IPS DF 6.9 (cell line): ENCODE data around the gene ADAMTS12.

Experiments used
- DNase-seq: peaks from one replicate; pipeline ENCODE4 v3.0.0-alpha.2; 2013; ENCODE audit warnings: low read depth, low spot score
- H3K27ac ChIP-seq: one replicate; pipeline ENCODE4 v1.5.1; 2013; ENCODE audit warnings: low read length, control low read depth
- H3K27me3 ChIP-seq: 2 replicates; pipeline ENCODE4 v1.6.1; 2013; ENCODE audit warnings: mild to moderate bottlenecking, low read length; ENCODE audit not compliant: control insufficient read depth, insufficient read depth
- H3K36me3 ChIP-seq: 2 replicates; pipeline ENCODE4 v1.6.1; 2013; ENCODE audit warnings: low read length; ENCODE audit not compliant: control insufficient read depth, insufficient read depth
- H3K4me1 ChIP-seq: 2 replicates; pipeline ENCODE4 v1.6.1; 2013; ENCODE audit warnings: low read length; ENCODE audit not compliant: control insufficient read depth, insufficient read depth
- H3K4me3 ChIP-seq: 2 replicates; pipeline ENCODE4 v1.5.1; 2013; ENCODE audit warnings: mild to moderate bottlenecking, low read length
- H3K9me3 ChIP-seq: 2 replicates; pipeline ENCODE4 v1.6.1; 2013; ENCODE audit warnings: low read length, inconsistent platforms; ENCODE audit not compliant: control insufficient read depth, insufficient read depth
- WGBS: extraction: QIAGEN DNeasy Blood & Tissue Kit; methylation state at CpG from one replicate; pipeline ENCODE4 v1.1.7; 2013; ENCODE audit warnings: mixed read lengths, missing lambda C conversion rate; ENCODE audit not compliant: insufficient read length, insufficient coverage; 5-methylcytosine and 5-hydroxymethylcytosine counted together

ADAMTS12 gene

GRCh38 chr5:33903118-33903517 is 11.3 kb upstream of the ADAMTS12 start:
- no peak overlapping the region for H3K4me3 ChIP-seq
- H3K27me3 ChIP-seq: no peaks in the 10 kb centered on the region
- H3K36me3 ChIP-seq: no peaks in the 10 kb centered on the region
- H3K9me3 ChIP-seq: no peaks in the 10 kb centered on the region
- no CpG with 5 or more reads among the region's 2 CpGs for WGBS
- H3K4me1 ChIP-seq: no peaks in the 10 kb centered on the region
- no peak overlapping the region for H3K27ac ChIP-seq
- no peak for DNase-seq

GRCh38 chr5:33901156-33901555 is 9.4 kb upstream of the ADAMTS12 start:
- Histone ChIP-seq H3K27ac (no peak overlapping the region), H3K4me3 (no peak overlapping the region), H3K9me3 (no peaks in the 10 kb centered on the region), H3K36me3 (no peaks in the 10 kb centered on the region), H3K27me3 (no peaks in the 10 kb centered on the region), H3K4me1 (no peaks in the 10 kb centered on the region)
- no CpG with 5 or more reads among the region's 1 CpG for WGBS
- no peak for DNase-seq

GRCh38 chr5:33894566-33894965 is 2.8 kb upstream of the ADAMTS12 start:
- no peak for DNase-seq
- H3K9me3 ChIP-seq: no peaks in the 10 kb centered on the region
- WGBS: no CpG with 5 or more reads among the region's 1 CpG
- peaks cover 4% of the 10 kb centered on the region for H3K4me1 ChIP-seq
- no peak overlapping the region for H3K4me3 ChIP-seq
- no peak overlapping the region for H3K27ac ChIP-seq
- H3K36me3 ChIP-seq: no peaks in the 10 kb centered on the region
- 0 out of 2 replicates have a peak, but pooled peaks cover 1% of the 10 kb centered on the region for H3K27me3 ChIP-seq

- DNase-seq: no peak
- Histone ChIP-seq H3K27ac (no peak overlapping the region), H3K4me3 (peak overlapping the region; percentile 72; the same call in 1 of the 2 replicates), H3K4me1 (peaks cover 4% of the 10 kb centered on the region), H3K9me3 (no peaks in the 10 kb centered on the region), H3K36me3 (no peaks in the 10 kb centered on the region), H3K27me3 (0 out of 2 replicates have a peak, but pooled peaks cover 1% of the 10 kb centered on the region)
- WGBS: no CpG with 5 or more reads among the region's 5 CpGs
Observed at GRCh38 chr5:33892620-33893137, 889 bp upstream of the ADAMTS12 start.

DNA sequence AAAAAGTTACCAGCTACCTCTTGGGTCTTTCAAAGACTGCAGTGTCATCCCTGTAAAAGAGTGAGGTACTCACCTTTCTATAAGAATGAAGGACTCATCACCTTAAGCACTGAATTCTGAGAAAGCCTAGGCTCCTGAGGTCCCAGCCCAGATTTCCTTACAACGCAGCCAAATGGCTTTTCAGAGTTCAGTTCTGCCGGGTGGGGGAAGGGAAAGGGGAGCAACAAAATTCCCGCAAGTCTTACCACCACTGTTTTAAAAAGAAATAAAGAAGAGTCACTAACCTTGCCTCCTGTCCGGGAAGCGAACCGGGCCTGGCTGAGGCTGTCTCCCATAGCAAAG is 373 bp downstream of the ADAMTS12 start:
- Histone ChIP-seq H3K4me3 (peak overlapping the region; percentile 72; the same call in 1 of the 2 replicates), H3K27me3 (0 out of 2 replicates have a peak, but pooled peaks cover 1% of the 10 kb centered on the region), H3K36me3 (no peaks in the 10 kb centered on the region), H3K4me1 (peaks cover 4% of the 10 kb centered on the region), H3K9me3 (no peaks in the 10 kb centered on the region), H3K27ac (no peak overlapping the region)
- no peak for DNase-seq
- WGBS: no CpG with 5 or more reads among the region's 6 CpGs

- Histone ChIP-seq H3K9me3 (no peaks in the 10 kb centered on the region), H3K4me3 (no peak overlapping the region), H3K36me3 (no peaks in the 10 kb centered on the region), H3K27me3 (0 out of 2 replicates have a peak, but pooled peaks cover 1% of the 10 kb centered on the region), H3K27ac (no peak overlapping the region), H3K4me1 (peaks cover 4% of the 10 kb centered on the region)
- no peak for DNase-seq
- no CpG with 5 or more reads among the region's 12 CpGs for WGBS
Observed at GRCh38 chr5:33890131-33891032, 1.4 kb downstream of the ADAMTS12 start.

DNA sequence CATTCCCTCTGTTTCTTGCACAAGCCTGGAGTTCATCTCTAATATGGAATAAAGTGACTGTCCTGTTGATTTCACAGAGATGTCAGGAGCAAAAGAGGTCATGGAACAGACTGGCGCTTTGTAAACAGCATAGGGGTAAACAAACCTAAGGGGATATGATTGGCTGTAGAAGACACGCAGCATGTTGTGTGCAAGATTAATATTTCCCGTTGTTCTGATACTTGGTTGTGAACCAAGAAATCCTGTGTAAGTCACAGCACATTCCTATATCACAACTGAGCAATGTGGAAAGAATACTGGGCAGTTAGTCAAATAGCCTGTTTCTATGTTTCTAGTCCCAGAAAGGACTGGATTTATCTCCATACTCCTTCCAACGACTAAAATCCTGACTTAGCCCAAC is 3.2 kb downstream of the ADAMTS12 start:
- no peak overlapping the region for H3K4me3 ChIP-seq
- no peak overlapping the region for H3K27ac ChIP-seq
- H3K4me1 ChIP-seq: peaks cover 4% of the 10 kb centered on the region
- DNase-seq: no peak
- 0 out of 2 replicates have a peak, but pooled peaks cover 1% of the 10 kb centered on the region for H3K27me3 ChIP-seq
- no CpG with 5 or more reads among the region's 4 CpGs for WGBS
- H3K9me3 ChIP-seq: no peaks in the 10 kb centered on the region
- no peaks in the 10 kb centered on the region for H3K36me3 ChIP-seq

DNA sequence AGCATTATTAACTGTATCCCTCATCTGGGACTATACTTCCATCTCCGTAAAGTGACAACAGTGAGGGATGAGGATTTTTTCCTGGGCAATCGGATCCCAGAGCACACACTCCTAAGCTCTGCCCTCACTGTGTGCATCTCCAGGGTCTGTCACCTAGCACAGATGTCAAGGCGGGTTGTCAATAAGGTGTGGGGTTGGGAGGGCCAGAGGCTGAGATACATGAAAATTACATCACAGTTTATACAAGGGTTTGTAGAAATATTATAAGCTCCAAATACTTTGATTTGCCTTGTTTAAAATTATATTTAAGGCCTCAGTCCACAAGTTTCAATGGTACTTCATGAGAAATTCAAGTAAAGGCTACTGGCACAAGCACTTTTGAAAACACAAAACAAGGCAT is 4.5 kb downstream of the ADAMTS12 start:
- H3K27me3 ChIP-seq: no peaks in the 10 kb centered on the region

DNA sequence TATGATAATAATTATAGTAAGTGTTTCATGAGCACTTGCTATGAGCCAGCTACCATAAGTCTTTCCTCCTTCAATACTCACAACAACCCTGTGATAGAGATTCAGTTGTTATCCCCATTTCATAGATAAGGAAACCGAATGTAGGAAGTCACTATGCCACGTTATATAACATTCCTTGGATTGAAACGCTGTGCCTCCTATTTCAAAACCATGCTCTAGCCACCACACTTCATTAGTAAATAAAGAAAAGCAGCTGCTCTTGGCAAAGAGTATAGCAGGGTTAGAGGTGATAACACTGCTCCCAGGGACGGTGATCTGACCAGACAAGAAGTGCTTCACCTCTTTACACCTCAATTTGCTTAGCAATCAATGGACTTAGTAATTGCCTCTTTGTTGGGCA is 5.5 kb downstream of the ADAMTS12 start:
- H3K9me3 ChIP-seq: no peaks in the 10 kb centered on the region
- no peaks in the 10 kb centered on the region for H3K27me3 ChIP-seq
- no CpG with 5 or more reads among the region's 4 CpGs for WGBS
- DNase-seq: no peak
- no peaks in the 10 kb centered on the region for H3K36me3 ChIP-seq
- H3K27ac ChIP-seq: no peak overlapping the region
- H3K4me3 ChIP-seq: no peak overlapping the region
- peaks cover 4% of the 10 kb centered on the region for H3K4me1 ChIP-seq

More for the DNA sequence above, 4.5 kb downstream of the ADAMTS12 start:
- Histone ChIP-seq H3K9me3 (no peaks in the 10 kb centered on the region), H3K36me3 (no peaks in the 10 kb centered on the region), H3K4me1 (peaks cover 4% of the 10 kb centered on the region), H3K4me3 (no peak overlapping the region), H3K27ac (no peak overlapping the region)
- WGBS: no CpG with 5 or more reads among the region's 3 CpGs
- no peak for DNase-seq

GRCh38 chr5:33885679-33886078 is 6.1 kb downstream of the ADAMTS12 start:
- H3K27ac ChIP-seq: no peak overlapping the region
- no peak overlapping the region for H3K4me3 ChIP-seq
- WGBS: no CpG with 5 or more reads among the region's 3 CpGs
- no peak for DNase-seq
- H3K27me3 ChIP-seq: no peaks in the 10 kb centered on the region
- H3K36me3 ChIP-seq: no peaks in the 10 kb centered on the region
- no peaks in the 10 kb centered on the region for H3K9me3 ChIP-seq
- H3K4me1 ChIP-seq: peaks cover 4% of the 10 kb centered on the region
